H1 (cell line): ENCODE data around the gene NXPH1. TPM values are rescaled to one million over a fixed set of nuclear protein-coding genes. Genes with fewer than 3 reads are reported as not detected.

ENCODE experiments used
- CTCF ChIA-PET: fragments of 300-600 bp; sonication (Branson Sonifier 250); formaldehyde crosslinking; loops from one replicate; lab custom pipeline; 2021; ENCODE audit not compliant: partially characterized antibody; lab: Charles Lee
- POLR2A ChIA-PET: fragments of 300-600 bp; sonication (Branson Sonifier 250); formaldehyde crosslinking; loops from one replicate; lab custom pipeline; 2021; ENCODE audit warnings: inconsistent platforms; ENCODE audit not compliant: partially characterized antibody; lab: Charles Lee
- DNase-seq, 2 experiments: peaks; one replicate each; pipeline versions ENCODE4 v3.0.0 to v3.0.0-alpha.2; 2010 to 2022; ENCODE audit warnings: low spot score in 2 of 2, low read depth in 1 of 2, mixed read lengths in 1 of 2
- FAIRE-seq: peaks from 2 replicates; lab custom pipeline; 2011; peaks lifted over from hg19 to GRCh38; lab: Jason Lieb, UNC
- H2AFZ ChIP-seq: 2 replicates; pipeline ENCODE4 v1.8.1; 2012; ENCODE audit warnings: low read length, inconsistent platforms
- H2AK5ac ChIP-seq: 2 replicates; pipeline ENCODE4 v1.6.1; 2013; ENCODE audit warnings: low read depth, low read length
- H2BK120ac ChIP-seq: replicated peaks from 2 replicates; pipeline ENCODE3; 2013; ENCODE audit warnings: low read depth, low read length, inconsistent platforms
- H2BK12ac ChIP-seq: 2 replicates; pipeline ENCODE4 v1.6.1; 2013; ENCODE audit warnings: low read depth, low read length
- H2BK15ac ChIP-seq: 2 replicates; pipeline ENCODE4 v1.6.1; 2013; ENCODE audit warnings: low read length
- H2BK20ac ChIP-seq: 2 replicates; pipeline ENCODE4 v1.6.1; 2013; ENCODE audit warnings: low read length
- H2BK5ac ChIP-seq: 2 replicates; pipeline ENCODE4 v1.6.1; 2013; ENCODE audit warnings: low read depth, low read length
- H3K14ac ChIP-seq: 2 replicates; pipeline ENCODE4 v1.6.1; 2013; ENCODE audit warnings: inconsistent platforms; ENCODE audit not compliant: insufficient read length
- H3K18ac ChIP-seq: 2 replicates; pipeline ENCODE4 v1.6.1; 2013; ENCODE audit warnings: low read length; ENCODE audit errors: extremely low read depth
- H3K23ac ChIP-seq: 2 replicates; pipeline ENCODE4 v1.6.1; 2013; ENCODE audit warnings: inconsistent platforms; ENCODE audit not compliant: insufficient read length
- H3K23me2 ChIP-seq: 2 replicates; pipeline ENCODE4 v1.6.1; 2013; ENCODE audit warnings: low read depth, low read length
- H3K27ac ChIP-seq: 2 replicates; pipeline ENCODE4 v1.6.1; 2011; ENCODE audit warnings: low read depth, low read length, inconsistent platforms
- H3K27me3 ChIP-seq, 4 experiments: replicated peaks in 1 of 4; 1 replicate in 1 of 4; 2 replicates in 3 of 4; pipeline versions ENCODE4 v1.6.1 to v1.8.1; 2011 to 2013; ENCODE audit warnings: low read length in 3 of 4, mild to moderate bottlenecking in 3 of 4, inconsistent platforms in 2 of 4, mixed read lengths in 2 of 4, moderate library complexity in 1 of 4; ENCODE audit not compliant: control insufficient read depth in 3 of 4, insufficient read depth in 3 of 4; ENCODE audit errors: extremely low read depth in 1 of 4
- H3K36me3 ChIP-seq, 4 experiments: 2 replicates each; pipeline versions ENCODE4 v1.6.1 to v1.8.1; 2011 to 2013; ENCODE audit warnings: mild to moderate bottlenecking in 4 of 4, low read length in 3 of 4, moderate library complexity in 2 of 4, control low read depth in 1 of 4, inconsistent platforms in 1 of 4; ENCODE audit not compliant: insufficient read depth in 4 of 4, control insufficient read depth in 2 of 4
- H3K4ac ChIP-seq: replicated peaks from 2 replicates; pipeline ENCODE3; 2013; ENCODE audit warnings: low read length, low read depth, mixed read lengths, inconsistent platforms; ENCODE audit not compliant: insufficient read length
- H3K4me1 ChIP-seq, 4 experiments: replicated peaks in 1 of 4; 1 replicate in 1 of 4; 2 replicates in 3 of 4; pipeline versions ENCODE4 v1.6.1 to v1.8.1; 2011 to 2013; ENCODE audit warnings: low read length in 3 of 4, inconsistent platforms in 2 of 4, mixed read lengths in 1 of 4; ENCODE audit not compliant: insufficient read depth in 4 of 4, control insufficient read depth in 3 of 4
- H3K4me2 ChIP-seq, 2 experiments: 2 replicates each; pipeline versions ENCODE4 v1.6.1 to v1.8.1; 2011 to 2013; ENCODE audit warnings: low read depth in 2 of 2, low read length in 2 of 2, control low read depth in 1 of 2, inconsistent platforms in 1 of 2, mild to moderate bottlenecking in 1 of 2; ENCODE audit not compliant: insufficient read depth in 1 of 2
- H3K4me3 ChIP-seq, 4 experiments: fragments of 200-600, 300-600 bp in 1 of 4; sonication (generic), shearing (Covaris generic), sonication (Bioruptor Twin) in 1 of 4; 2 replicates each; pipeline versions ENCODE4 v1.5.1 to v1.8.1; 2011 to 2016; ENCODE audit warnings: low read length in 4 of 4, low read depth in 3 of 4, control low read depth in 2 of 4, inconsistent platforms in 2 of 4, mild to moderate bottlenecking in 2 of 4, mixed read lengths in 1 of 4, moderate library complexity in 1 of 4; ENCODE audit not compliant: insufficient read depth in 2 of 4; ENCODE audit errors: extremely low read depth in 1 of 4
- H3K56ac ChIP-seq: replicated peaks from 2 replicates; pipeline ENCODE3; 2013; ENCODE audit warnings: low read depth, mild to moderate bottlenecking, mixed read lengths, low read length, inconsistent platforms; ENCODE audit not compliant: insufficient read length
- H3K79me1 ChIP-seq: 2 replicates; pipeline ENCODE4 v1.6.1; 2013; ENCODE audit warnings: low read depth, low read length, control low read depth
- H3K79me2 ChIP-seq, 2 experiments: 2 replicates each; pipeline versions ENCODE4 v1.6.1 to v1.8.1; 2012 to 2013; ENCODE audit warnings: low read length in 2 of 2, mild to moderate bottlenecking in 2 of 2, inconsistent platforms in 1 of 2; ENCODE audit not compliant: insufficient read depth in 2 of 2, control insufficient read depth in 1 of 2
- H3K9ac ChIP-seq, 4 experiments: replicated peaks in 1 of 4; 1 replicate in 1 of 4; 2 replicates in 3 of 4; pipeline versions ENCODE4 v1.6.1 to v1.8.1; 2011 to 2013; ENCODE audit warnings: low read depth in 3 of 4, low read length in 3 of 4, control low read depth in 2 of 4, mild to moderate bottlenecking in 2 of 4, moderate library complexity in 2 of 4, inconsistent platforms in 1 of 4; ENCODE audit errors: extremely low read depth in 1 of 4
- H3K9me3 ChIP-seq, 2 experiments: 2 replicates each; pipeline versions ENCODE4 v1.6.1 to v1.8.1; 2012 to 2013; ENCODE audit warnings: mild to moderate bottlenecking in 2 of 2, moderate library complexity in 2 of 2, control low read depth in 1 of 2, inconsistent platforms in 1 of 2, low read depth in 1 of 2, low read length in 1 of 2, mixed read lengths in 1 of 2; ENCODE audit not compliant: insufficient read depth in 2 of 2
- H4K20me1 ChIP-seq, 2 experiments: replicated peaks in 1 of 2; 2 replicates each; pipeline versions ENCODE3 to v1.8.1; 2011 to 2013; ENCODE audit warnings: inconsistent platforms in 2 of 2, low read length in 2 of 2, mild to moderate bottlenecking in 1 of 2; ENCODE audit not compliant: insufficient read depth in 2 of 2, control insufficient read depth in 1 of 2
- H4K5ac ChIP-seq: 2 replicates; pipeline ENCODE4 v1.6.1; 2013; ENCODE audit warnings: low read length, low read depth, mixed read lengths, inconsistent platforms; ENCODE audit not compliant: insufficient read length
- H4K8ac ChIP-seq: 2 replicates; pipeline ENCODE4 v1.8.0; 2013; ENCODE audit warnings: mild to moderate bottlenecking, moderate library complexity, low read length, inconsistent platforms; ENCODE audit not compliant: insufficient read depth; ENCODE audit errors: extremely low read depth
- H4K91ac ChIP-seq: replicated peaks from 2 replicates; pipeline ENCODE3; 2013; ENCODE audit warnings: low read length, mixed read lengths, inconsistent platforms; ENCODE audit not compliant: insufficient read length
- CBX8 ChIP-seq: fragments of 300-800, 300-1000 bp; sonication (generic); IDR thresholded peaks from 2 replicates; pipeline ENCODE4 v1.7.1; 2016; ENCODE audit warnings: low read depth, low read length, borderline replicate concordance
- CEBPB ChIP-seq: IDR thresholded peaks from 2 replicates; pipeline ENCODE4 v1.6.1; 2012; ENCODE audit warnings: low read depth, low read length
- EZH2 ChIP-seq: fragments of 200-600 bp; sonication (generic); IDR thresholded peaks from 2 replicates; pipeline ENCODE4 v1.7.1; 2012; ENCODE audit warnings: low read depth, mild to moderate bottlenecking, moderate library complexity, low read length, inconsistent platforms; ENCODE audit not compliant: severe bottlenecking
- RNF2 ChIP-seq: fragments of 200-900, 300-1000 bp; sonication (generic); IDR thresholded peaks from 2 replicates; pipeline ENCODE4 v1.7.1; 2016; ENCODE audit warnings: borderline replicate concordance, low read depth, mild to moderate bottlenecking, antibody characterized with exemption, low read length; ENCODE audit not compliant: poor library complexity, severe bottlenecking; ENCODE audit errors: missing control alignments
- SUZ12 ChIP-seq: fragments of 200-600 bp; sonication (generic); IDR thresholded peaks from 2 replicates; pipeline ENCODE4 v1.6.1; 2012; ENCODE audit warnings: mild to moderate bottlenecking, inconsistent platforms, low read length, moderate library complexity, mixed read lengths
- WGBS, 2 experiments: shearing (Covaris generic) in 1 of 2; methylation state at CpG; one replicate each; pipeline versions ENCODE4 v1.1.6 to v1.1.7; 2013 to 2015; ENCODE audit warnings: low lambda C conversion rate in 2 of 2, mixed read lengths in 2 of 2, inconsistent platforms in 1 of 2, low coverage in 1 of 2, missing lambda C conversion rate in 1 of 2; ENCODE audit not compliant: insufficient replicate concordance in 2 of 2, insufficient coverage in 1 of 2, insufficient read length in 1 of 2; ENCODE audit errors: extremely low coverage in 1 of 2, missing lambda C conversion rate in 1 of 2; 5-methylcytosine and 5-hydroxymethylcytosine counted together
- polyA plus RNA-seq, 7 experiments: library from polyadenylated mRNA; depleted of rRNA in 3 of 7; stranded (reverse) in 5 of 7; unstranded in 2 of 7; fragments of >200 nt in 5 of 7; fragments of 200-250 nt in 2 of 7; gene quantifications; 1 replicate in 5 of 7; 2 replicates in 1 of 7; 4 replicates in 1 of 7; pipeline versions ENCODE4 v1.2.1 to v1.2.3, GENCODE V29; 2011 to 2013; ENCODE audit warnings: missing spikeins in 2 of 7, mixed read lengths in 2 of 7
- total RNA-seq: library from RNA; stranded (reverse); fragmentation: NEBNext Ultra II Directional; extraction: Animal tissue kit (Norgen Biotek cat#: 25700); gene quantifications from 2 replicates; pipeline ENCODE4 v1.2.1, GENCODE V29; 2021

Gene NXPH1
- total and polyA plus RNA-seq, 2 of the 8 experiments (the other 6 are each of a cell fraction or from before 2014, with no cell fraction given) = 0.14 to 1.0 TPM

DNA sequence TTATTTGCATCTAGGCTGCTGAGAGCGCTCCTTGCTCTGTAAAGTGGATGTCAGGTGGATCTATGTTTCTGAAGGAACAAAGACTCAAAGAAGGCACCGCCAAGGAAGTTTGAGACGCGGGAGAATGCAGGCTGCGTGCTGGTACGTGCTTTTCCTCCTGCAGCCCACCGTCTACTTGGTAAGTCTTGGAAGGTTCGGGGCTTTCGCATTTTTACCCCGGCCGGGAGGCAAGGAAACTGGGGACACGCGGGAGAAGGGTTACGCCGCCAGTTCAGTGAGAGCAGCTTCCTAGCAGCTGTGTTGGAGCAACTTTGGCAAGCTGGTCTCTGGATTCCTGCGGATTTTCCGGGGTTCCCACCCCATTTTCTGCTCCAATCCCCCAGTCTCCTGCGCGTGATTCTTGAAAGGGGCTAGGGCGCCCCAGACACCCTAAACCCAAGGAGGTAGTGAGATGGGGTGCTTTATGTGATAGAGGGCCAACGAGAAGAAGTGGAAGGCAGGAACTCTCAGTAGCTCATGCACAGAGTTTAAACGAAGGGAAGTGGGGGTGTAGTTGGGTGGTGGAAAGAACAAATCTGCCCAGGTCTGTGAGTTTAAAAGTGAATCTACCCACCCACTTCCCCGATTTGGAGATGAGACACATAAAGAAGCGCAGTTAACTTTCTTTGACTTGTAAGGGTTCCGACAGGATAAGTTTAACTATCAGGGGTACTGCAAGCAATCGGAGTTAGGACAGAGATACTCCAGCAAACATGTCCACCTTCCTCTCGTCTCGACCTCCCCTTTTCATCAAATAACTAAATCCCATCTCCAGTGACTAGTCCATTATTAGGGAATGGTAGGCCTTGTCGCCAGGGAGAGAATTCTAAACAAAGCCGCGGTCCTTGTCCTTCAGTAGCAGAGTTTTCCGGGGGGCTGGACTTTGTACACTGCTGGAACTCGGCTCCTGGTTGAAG is 2.5 kb downstream of the NXPH1 start:
- TF ChIP-seq RNF2 = peak; percentile 88
- peak; percentile 71; the same call in 1 of the 2 replicates for TF ChIP-seq CBX8
- TF ChIP-seq SUZ12 = peak; percentile 95
- no peak for TF ChIP-seq CEBPB
- TF ChIP-seq EZH2 = peak; percentile 91
- H3K18ac ChIP-seq = no peak overlapping the region
- H3K4me1 ChIP-seq = peaks cover 2 to 23% (median 9%) of the 10 kb centered on the region in 4 experiments; a peak in 6 of 7 replicates
- FAIRE-seq = no peak
- H3K14ac ChIP-seq = no peak overlapping the region
- no peak overlapping the region for H3K4ac ChIP-seq
- no peak overlapping the region for H4K8ac ChIP-seq
- no peak overlapping the region for H2BK120ac ChIP-seq
- no peak overlapping the region for H4K5ac ChIP-seq
- no peak overlapping the region for H2BK5ac ChIP-seq
- no peak overlapping the region for H2BK12ac ChIP-seq
- H3K79me1 ChIP-seq = no peaks in the 10 kb centered on the region
- 0 out of 7 replicates have a peak overlapping the region, but pooled peaks of 1 of the 4 experiments have one; percentile 2 for H3K9ac ChIP-seq
- ChIA-PET CTCF (interaction anchor here (0.6 to 2.2 kb wide), 22 partner anchors 9 to 1522 kb away, joined by 3 to 10 read pairs (median 3); no protein-coding TSS in a partner anchor), POLR2A (interaction anchor here (0.6 kb wide), 1 partner anchor 17 kb away, joined by 3 read pairs; no protein-coding TSS in a partner anchor)
- peaks cover 22% of the 10 kb centered on the region for H3K23me2 ChIP-seq
- H3K79me2 ChIP-seq = no peaks in the 10 kb centered on the region
- peak overlapping the region; percentile 43 to 74 (median 69); a peak in 5 of 8 replicates for H3K4me3 ChIP-seq
- no peak overlapping the region for H2BK20ac ChIP-seq
- H3K23ac ChIP-seq = no peak overlapping the region
- no peak overlapping the region for H4K91ac ChIP-seq
- no peak overlapping the region for H2AFZ ChIP-seq
- H3K27ac ChIP-seq = no peak overlapping the region
- no peaks in the 10 kb centered on the region for H3K9me3 ChIP-seq
- no peaks in the 10 kb centered on the region for H3K36me3 ChIP-seq
- H2AK5ac ChIP-seq = no peak overlapping the region
- peaks cover 67 to 95% (median 88%) of the 10 kb centered on the region in 4 experiments for H3K27me3 ChIP-seq
- H2BK15ac ChIP-seq = no peak overlapping the region; the same call in 1 of the 2 replicates
- no peak overlapping the region for H3K56ac ChIP-seq
- 19% methylated on average over 33 of the region's 33 CpGs; no CpG with 5 or more reads in 1 of the 2 experiments for WGBS, 2 experiments
- peak in 1 of 2 experiments; percentile 53 for DNase-seq
- H3K4me2 ChIP-seq = peak overlapping the region; percentile 81 to 99
- H4K20me1 ChIP-seq = peaks cover 0 to 12% of the 10 kb centered on the region in 2 experiments
